Tongue (tissue), 2 donors: ENCODE data around the gene NUDT6. TPM values are rescaled to one million over a fixed set of nuclear protein-coding genes. Genes with fewer than 3 reads are reported as not detected.
"Not testable (repeated sequence)": the region's sequence is repeated elsewhere in the genome, so short reads cannot be mapped to it uniquely, and the experiment has no call there.

Experiments used
- DNase-seq: peaks from one replicate; pipeline ENCODE4 v3.0.0-alpha.2; 2015
- total RNA-seq: library from RNA; depleted of rRNA; stranded (reverse); fragments of >200 nt; gene quantifications from one replicate; pipeline ENCODE4 v1.2.3, GENCODE V29; 2014

The NUDT6 gene
- total RNA-seq, 1 donor from 2014 or later, result 9.7 TPM

DNA sequence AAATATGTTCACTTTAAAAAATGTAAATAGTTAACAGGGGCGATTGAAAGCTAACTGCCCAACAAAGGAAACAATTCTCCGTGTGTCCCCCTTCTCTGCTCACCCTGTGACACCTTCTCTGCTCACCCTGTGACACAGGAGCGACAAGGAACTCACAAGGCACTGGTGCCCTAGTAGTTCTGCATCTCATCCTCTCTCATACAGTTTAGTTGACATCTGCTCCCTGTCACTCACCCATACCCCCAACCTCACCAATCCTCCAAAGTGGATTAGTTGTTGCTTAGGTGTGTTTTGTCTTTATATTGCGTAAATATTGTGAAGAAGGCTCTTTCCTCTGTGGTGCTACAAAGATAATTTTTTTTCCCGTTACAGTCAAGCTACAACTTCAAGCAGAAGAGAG lies 46.4 kb downstream of the NUDT6 start:
- DNase-seq, result no peak

DNA sequence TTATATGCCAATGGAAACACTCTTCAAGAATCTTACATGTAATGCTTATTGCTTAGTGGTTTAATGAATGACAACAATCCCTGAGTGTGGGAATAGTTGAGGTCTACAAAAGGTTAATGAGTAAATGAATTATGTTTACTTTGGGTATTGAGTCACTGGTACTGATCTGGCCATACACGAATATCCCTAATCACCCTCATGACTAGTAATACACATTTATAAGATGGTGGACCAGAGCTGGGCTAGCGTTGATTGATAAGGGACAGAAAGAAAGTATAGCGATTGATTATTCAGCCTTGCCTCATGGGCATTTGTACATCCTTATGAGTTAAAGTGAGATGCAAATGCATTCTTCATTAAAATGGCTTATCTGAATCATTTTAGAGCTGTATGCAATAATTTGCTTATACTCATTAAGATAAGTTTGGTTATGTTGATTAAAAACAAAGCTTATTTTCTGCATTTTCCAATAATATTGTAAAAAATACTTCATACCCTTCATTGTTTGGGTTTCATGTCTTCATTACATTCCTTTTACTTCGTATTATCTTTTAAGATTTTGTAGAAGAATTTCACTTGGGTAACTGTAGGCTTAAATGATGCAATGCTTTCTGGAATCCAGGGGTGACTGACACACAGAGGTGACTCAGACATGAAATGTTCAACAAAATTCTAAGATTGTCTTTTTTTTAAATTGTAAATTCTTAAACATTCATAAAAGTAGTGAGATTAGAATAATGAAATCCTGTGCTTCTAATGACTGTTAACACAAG lies 48.4 kb downstream of the NUDT6 start:
- DNase-seq, result no peak

DNA sequence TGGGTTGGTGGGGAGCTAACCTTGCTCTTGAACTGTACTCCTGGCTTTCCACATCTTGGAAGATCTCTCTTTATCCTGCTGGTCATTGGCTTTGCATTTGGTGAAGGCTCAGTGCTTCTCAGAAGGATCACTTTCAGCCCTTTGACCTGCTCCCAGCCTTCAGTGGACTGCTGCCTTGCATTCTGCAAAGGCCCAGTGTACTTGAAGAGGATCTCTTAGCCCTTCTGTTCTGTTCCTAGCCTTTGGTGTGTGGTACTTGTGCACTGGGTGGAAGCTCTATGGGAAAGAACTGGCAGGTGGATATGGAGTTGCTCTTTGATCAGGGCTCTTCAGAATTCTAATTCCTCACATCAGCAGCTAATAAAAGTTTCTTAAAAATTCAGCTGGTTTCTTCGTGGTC lies 49.3 kb downstream of the NUDT6 start:
- DNase-seq, result no peak

DNA sequence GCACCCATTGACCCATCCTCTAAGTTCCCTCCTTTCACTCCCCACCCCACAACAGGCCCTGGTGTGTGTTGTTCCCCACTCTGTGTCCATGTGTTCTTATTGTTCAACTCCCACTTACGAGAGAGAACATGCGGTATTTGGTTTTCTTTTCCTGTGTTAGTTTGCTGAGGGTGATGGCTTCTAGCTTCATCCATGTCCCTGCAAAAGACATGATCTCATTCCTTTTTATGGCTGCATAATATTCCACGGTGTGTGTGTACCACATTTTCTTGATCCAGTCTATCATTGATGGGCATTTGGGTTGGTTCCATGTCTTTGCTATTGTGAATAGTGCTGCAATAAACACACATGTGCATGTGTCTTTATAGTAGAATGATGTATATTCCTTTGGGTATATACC lies 54.2 kb downstream of the NUDT6 start:
- not testable (repeated sequence) for DNase-seq

DNA sequence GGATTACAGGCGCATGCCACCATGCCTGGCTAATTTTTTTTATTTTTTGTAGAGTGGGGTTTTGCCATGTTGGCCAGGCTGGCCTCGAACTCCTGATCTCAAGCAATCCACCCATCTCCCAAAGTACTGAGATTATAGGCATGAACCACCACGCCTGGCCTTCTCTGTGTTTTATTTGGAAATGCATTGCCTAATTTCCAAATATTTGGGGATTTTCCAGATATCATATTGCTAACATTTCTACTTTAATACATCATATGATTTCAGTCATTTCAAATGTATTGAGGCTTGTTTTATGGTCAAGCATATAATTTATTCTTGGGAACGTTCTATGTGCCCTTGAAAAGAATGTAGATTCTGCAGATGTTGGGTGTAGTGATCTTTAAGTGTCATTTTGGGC lies 57.0 kb downstream of the NUDT6 start:
- DNase-seq, result peak; percentile 65

DNA sequence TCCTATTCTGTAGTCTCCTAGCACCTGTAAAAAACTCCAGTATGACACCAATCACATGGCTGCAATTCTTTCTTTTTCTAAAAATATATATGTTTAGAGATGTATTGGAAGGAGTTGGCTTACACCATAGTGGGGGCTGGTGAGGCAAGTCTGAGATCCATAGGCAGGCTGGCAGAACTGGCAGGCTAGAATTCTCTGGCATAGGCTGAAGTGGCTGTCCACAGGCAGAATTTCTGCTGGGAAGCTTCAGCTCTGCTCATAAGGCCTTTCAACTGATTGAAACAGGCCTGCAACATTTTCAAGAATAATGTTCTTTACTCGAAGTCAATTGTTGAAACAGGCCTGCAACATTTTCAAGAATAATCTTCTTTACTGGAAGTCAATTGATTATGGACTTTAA lies 58.8 kb downstream of the NUDT6 start:
- peak; percentile 37 for DNase-seq

DNA sequence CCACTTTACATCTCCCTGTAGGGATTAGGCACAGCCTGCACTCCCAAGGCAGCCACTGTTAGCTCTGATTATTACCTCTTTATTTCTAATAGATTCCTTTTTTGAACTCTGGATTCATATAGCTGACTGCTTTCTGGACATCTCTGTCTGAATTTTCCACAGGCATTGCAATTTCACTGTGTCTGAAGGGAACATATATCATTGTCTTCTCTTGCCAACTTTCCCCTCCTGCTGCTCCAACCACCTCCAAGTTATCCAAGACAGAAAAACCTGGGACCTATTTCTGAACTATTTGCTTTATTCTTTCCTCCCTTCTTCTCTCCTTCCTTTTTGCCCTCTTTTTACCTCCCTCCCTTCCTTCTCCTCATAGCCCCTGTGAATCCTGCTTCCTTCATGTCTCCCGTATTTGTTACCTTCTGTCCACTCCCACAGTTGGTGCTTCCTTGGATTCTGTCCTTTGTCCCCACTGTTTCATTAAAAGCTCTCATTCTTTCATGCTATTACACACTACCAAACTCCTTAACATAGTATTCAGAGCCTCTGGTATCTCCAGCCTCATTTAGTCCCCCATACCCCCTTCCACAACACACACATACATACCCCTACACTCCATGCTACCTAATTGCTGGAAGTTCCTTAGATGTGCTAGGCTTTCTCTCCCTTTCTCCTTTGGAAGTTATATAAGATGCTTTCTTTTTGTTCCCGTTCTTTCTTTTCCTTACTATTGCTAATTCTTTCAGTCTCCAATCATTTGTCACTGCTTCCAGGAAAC lies 61.0 kb downstream of the NUDT6 start:
- peak; percentile 30 for DNase-seq

DNA sequence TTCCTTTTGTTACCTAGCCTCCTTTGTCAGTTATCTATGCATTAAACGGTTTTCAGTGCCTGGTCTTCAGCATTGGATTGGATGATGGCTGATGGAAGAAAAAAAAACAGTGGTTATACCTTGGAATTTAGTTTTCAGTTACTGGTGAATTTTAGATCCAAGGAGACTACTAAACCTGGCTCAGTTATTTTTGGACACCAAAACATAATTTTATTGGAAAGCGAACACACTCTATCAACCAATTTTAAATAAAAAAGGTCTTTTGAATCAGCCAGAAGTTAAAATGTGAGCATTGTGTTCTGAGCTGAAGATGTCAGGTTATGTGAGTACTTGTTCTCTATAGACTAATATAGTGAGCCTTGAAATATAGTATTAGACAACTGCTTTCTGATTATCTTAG lies 63.7 kb downstream of the NUDT6 start:
- DNase-seq, result no peak

DNA sequence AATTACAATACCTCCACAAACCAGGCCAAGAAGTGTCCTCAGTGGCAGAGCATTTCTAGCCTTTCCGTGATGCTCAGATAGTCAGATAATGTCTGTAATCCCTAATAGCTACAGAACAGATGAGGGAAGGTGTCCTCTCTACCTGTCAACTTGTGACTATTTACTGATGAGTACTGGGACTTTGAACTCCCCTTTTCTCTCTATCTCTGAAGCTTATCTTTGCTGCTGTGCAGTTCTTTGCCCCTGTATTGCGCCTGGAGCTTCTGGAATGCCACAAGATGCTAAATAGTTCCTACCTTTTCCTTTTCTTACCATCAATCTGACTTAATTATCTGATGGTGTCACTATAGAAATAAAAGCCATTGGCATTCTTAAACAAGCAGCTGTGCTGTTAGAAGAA lies 65.2 kb downstream of the NUDT6 start:
- no peak for DNase-seq

DNA sequence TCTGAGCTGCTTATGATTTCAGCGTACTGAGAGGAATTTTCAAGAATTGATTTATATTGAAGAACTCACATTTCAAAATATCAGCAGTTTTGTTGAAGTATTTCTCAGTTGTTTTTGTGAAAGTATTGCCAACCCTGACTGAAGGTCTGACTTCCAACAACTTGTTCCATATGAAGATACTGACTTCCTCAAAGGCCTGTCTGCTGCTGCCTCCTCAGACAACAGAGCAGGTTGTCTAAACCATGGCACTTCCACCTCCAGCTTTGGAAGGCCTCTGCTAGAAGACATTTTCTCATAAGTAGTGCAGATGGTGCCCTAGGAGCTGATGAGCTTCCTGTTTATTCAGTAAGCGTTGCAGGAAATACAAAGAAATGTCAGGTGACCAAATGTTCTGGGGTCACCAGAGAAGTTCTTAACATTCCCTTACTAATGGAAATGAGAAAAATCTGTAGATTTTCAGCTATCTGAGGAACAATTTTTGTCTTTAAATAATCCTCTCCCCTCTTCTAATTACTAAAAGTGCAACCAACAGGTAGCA lies 67.0 kb downstream of the NUDT6 start:
- DNase-seq, result no peak

DNA sequence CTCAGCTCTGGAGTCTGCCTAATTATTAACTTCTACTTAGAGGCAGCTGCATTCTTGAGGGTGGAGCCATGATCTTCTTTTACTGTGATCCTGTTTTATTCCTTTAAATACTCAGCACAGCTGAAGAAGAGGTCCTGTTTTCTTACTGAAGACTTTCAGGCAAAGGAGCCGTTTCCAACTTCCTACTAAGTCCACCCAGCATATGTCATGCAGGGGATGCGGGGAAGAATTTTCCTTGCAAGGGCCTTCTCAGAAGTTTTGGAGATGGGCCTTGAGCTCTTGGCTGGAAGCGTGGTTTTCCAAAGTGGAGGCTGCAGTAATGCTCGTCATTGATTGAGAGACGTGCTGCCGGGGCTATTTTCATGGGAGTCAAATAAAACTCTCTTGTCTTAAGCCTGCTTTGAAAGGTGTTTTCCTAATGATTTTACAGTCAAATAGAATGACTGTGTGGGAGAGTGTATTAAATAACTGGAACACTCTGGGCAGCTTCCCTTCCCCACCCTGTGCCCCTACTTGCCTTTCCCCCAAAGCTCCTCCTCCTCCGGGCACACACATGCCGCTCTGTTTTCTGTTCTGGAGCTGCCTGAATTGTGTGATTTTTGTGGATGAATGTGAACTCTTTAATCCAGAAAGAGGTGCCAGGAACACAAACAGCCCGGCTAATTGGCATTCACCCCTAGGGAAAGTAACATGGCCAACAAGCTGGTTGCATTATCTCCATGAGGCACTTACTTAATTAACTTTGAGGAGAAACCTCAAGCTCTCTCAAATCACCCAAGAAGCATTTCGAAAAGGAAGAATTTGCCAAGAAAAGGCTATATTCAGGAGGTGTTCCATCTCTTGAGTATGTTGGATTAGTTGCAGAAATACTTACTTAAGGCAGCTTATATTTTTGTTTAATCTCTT lies 67.7 kb downstream of the NUDT6 start:
- peak; percentile 88 for DNase-seq

DNA sequence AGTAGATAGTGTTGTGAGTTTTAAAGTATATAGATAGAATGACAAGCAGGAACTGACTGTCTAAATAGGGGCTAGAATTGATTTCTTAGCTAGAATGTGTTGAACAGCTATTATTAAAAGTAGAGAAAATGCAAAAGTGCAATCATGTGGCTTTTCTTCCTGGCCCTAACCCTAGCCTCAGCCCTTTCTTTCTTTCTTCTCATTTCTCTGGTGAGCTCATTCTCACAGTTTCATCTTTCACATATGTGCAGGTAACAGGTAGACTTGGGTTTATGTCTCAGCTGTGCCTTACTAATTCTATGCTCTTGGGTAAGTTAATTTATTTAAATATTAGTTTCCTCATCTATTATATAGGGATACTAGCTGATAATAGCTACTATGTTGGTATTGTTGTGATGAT lies 70.8 kb downstream of the NUDT6 start:
- no peak for DNase-seq

DNA sequence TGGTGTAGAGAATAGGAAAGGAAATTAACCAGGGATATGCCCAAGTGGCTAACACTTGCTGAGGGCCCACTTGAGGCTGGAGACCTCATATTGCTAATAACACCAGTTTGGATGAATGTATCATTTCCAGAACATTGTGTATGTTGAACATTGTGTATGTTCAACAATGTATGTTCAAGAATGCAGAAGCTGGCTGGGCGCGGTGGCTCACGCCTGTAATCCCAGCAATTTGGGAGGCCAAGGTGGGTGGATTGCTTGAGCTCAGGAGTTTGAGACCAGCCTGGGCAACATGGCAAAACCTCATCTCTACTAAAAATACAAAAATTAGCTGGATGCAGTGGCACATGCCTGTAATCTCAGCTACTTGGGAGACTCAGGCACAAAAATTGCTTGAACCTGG lies 72.6 kb downstream of the NUDT6 start:
- DNase-seq, result not testable (repeated sequence)

DNA sequence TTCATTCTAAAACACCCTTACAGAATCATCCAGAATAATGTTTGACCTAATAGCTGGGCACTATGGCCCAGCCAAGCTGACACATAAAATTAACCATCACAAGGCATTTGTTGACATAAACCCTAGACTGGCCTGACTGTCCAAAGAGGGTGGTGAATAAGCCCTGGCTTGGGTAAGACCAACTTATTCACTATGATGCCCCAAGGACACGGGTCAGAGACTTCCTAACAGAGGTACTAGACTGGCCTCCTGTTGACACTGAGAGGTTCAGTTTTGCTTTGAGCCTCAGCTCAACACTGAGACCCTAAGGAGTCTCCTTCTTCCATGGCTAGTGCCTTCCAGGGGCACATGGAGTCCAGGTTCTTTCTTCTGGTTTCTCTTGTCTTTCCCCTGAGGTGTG lies 74.5 kb downstream of the NUDT6 start:
- DNase-seq, result no peak

DNA sequence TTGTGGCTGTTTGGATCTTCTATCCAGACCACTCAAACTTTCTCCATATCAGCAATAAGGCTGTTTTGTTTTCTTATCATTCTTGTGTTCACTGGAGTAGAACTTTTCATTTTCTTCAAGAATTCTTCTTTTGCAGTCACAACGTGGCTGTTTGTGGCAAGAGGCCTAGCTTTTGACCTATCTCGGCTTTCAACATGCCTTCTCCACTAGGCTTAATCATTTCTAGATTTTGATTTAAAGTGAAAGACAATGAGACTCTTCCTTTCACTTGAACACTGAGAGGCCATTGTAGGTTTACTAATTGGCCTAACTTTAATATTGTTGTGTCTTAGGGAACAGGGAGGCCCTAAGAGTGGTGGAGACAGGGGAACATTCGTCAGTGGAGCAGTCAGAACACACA lies 76.6 kb downstream of the NUDT6 start:
- no peak for DNase-seq

DNA sequence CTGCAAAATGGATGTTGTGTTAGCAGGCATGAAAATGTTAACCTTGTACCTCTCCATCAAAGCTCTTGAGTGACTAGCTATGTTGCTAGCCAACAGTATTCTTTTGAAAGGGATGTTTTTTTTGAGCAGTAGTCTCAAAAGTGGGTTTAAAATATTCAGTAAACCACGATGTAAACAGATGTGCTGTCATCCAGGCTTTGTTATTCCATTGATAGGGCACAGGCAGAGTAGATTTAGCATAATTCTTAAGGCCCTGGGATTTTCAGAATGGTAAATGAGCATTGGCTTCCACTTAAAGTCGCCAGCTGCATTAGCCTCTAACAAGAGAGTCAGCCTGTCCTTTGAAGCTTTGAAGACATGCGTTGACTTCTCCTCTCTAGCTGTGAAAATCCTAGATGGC lies 77.3 kb downstream of the NUDT6 start:
- DNase-seq, result no peak

DNA sequence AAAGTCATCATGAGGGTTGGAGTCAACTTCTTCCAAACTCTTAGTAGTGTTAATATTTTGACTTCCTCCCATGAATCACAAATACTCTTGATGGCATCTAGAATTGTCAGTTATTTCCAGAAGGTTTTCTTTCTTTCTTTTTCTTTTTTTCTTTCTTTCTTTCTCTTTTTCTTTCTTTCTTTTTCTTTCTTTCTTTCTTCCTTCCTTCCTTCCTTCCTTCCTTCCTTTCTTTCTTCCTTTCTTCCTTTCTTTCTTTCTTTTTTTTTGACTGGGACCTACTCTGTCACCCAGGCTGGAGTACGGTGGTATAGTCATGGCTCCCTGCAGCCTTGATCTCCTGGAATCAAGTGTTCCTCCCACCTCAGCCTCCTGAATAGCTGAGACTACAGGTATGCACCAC lies 78.0 kb downstream of the NUDT6 start:
- not testable (repeated sequence) for DNase-seq

DNA sequence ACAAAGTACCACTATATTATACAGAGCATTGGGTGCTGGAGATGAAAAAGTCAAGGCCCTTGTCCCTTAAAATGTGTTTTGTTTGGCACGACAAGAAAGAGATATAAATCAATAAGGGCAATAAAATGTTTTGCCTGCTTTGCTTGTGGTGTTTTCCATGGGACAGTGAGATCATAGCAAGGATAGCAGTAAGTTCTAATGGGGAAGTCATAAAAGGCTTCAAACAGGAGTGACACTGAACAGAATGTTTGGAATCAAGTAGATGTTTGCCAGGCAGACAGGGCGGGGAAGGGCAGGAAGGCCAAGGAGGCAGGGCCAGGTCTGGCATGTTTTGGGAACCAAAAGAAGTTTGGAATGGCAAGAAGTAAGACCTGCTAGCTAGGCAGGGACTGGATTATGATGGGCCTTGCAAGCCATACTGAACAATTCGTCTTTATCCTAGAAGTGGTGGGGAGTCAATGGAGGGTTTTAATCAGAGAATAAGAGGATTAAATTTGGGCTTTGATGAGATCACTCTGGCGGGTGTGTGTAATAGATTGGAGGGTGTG lies 79.3 kb downstream of the NUDT6 start:
- no peak for DNase-seq
